ENCODE measurements around the gene NID2.

Gene NID2

DNA sequence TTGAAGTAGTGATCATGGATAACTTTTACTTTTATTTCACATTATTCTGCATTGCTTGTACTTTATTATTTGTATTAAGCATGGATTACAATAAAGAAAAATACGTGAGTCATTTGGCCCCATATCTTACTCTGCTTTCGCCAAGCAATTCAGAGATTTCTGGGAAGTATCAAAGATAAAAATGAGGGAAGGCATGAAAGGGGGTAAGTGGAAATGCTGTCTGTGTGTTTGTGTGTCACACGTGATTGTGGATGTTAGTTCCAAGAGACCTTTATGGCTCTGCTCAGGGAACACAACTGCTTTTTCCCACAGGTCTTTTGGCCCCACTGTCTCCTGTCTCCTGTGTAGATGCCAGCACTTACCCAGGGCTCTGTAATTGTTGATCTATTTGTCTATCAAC lies 10.5 kb downstream of the NID2 start:
- DNase-seq (ENCODE audit: low read depth in 2 of 2) = no peak

DNA sequence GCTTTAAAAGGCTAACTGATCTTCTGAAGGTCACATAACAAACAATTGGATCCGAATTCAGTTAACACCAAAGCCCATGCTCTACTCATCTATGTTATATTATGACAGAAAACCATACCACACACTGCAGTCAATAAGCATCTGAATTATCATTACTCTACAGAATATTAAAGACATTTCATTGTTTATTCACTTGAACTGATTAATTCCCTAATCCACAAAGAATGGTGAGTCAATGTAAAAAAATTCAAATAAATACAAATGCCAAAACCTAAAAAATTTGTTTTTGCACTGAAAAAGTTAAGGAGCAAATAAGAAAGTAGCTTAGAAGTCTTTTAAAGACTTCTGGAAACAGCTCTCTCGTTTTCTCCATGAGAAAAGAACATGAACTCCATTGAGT lies 13.7 kb downstream of the NID2 start:
- DNase-seq (ENCODE audit: low read depth in 2 of 2) = no peak

DNA sequence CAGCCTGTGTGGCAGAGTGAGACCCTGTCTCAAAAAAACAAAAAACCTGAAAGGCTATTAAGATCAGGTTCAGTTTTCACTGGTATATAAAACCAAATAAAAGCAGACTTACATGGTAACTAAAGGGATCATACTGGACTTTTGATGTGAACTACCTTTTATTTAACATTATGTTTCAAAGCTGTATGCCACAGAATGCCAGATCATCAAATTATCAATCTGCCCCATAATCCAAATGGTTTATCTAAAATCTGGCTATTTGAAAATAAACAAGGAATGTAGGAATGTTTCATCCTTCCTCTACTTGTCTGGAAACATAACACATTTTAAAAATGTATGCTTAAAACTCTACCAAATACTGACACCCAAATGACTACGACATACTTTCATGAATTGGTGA lies 14.2 kb downstream of the NID2 start:
- no peak for DNase-seq (ENCODE audit: low read depth in 2 of 2)

DNA sequence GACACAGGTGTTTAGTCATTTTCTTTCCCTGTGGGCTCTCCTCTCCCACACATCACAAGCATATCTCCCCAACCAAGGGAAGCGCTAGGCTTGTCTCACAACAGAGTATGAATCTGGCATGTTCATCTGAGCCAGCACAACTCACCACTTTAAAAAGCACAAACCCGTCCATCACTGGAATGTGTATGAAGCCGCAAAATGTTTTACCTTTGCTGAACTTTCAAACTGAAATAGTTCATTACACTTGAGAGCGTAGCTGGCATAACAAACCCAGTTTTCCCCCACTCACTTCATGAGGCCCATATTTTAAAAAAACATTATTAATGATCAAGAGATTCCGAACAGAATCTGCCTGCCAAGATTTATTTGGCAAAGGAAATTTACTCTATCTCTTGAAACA lies 15.8 kb downstream of the NID2 start:
- DNase-seq (ENCODE audit: low read depth in 2 of 2) = no peak

DNA sequence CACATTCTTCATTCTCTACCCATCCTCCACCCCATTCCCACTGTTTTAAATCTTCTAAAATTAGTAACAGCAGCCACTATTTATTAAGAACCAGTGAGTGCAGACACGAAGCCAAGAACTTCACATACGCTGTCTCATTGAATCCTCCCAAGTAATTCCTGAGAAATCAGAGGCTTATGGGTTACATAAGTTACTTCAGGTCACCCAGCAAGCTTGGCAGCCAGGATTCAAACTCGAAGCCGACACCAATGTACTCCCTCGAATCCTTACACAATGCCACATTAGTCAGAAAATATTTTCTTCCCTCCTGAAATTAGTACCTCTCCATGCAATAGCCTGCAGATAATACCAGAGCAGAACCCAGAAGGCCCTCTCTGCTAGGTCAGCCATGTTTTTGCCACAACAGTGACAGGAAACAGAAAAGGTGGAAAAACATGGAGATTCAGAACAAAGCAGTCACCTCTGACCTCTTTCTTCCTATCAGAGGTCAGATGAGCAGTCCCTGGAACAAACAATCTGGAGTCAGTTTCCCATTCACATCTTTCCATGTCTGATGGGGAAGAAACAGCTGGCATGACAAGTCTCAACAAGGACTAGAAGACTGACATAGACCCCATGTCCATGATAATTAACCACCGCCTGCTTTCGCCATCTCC lies 16.4 kb downstream of the NID2 start:
- no peak for DNase-seq (ENCODE audit: low read depth in 2 of 2)

DNA sequence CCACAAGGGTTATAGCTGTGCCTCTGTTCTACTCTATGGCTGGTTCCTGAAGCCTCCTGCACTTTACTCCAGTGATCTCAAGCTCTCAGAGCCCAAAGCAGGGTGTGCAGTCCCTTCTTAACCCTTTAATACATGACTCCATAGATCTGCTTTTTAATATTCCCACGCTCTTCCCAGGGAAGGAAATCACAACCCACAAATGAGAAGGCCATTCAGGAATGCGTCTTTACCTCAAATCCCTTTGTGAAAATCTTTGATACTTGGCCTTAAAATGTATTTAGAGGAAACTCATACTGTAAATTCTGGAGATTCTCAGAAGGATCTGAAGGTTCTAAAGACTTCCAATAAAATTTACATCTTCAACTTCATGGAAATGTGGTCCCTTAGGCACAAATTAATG lies 17.0 kb downstream of the NID2 start:
- no peak for DNase-seq (ENCODE audit: low read depth in 2 of 2)

DNA sequence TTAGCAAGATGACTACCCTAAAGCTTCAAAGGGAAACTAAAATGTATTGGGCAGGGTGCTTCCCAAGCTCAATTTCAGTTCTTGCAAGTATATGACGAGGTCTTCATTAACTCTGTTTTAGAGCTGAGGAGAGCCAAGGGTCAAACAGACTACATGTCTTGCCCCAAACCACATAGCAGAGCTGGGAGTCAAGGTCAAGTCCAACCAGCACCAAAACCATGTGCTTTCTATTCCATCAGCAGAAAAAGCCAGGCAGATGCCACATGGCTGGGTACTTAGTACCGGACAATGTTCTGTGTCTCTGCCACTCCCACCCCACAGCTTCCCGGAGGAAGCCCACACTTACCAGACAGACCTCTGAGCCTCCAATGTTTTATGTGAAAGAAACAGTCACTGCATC lies 17.6 kb downstream of the NID2 start:
- no peak for DNase-seq (ENCODE audit: low read depth in 2 of 2)

DNA sequence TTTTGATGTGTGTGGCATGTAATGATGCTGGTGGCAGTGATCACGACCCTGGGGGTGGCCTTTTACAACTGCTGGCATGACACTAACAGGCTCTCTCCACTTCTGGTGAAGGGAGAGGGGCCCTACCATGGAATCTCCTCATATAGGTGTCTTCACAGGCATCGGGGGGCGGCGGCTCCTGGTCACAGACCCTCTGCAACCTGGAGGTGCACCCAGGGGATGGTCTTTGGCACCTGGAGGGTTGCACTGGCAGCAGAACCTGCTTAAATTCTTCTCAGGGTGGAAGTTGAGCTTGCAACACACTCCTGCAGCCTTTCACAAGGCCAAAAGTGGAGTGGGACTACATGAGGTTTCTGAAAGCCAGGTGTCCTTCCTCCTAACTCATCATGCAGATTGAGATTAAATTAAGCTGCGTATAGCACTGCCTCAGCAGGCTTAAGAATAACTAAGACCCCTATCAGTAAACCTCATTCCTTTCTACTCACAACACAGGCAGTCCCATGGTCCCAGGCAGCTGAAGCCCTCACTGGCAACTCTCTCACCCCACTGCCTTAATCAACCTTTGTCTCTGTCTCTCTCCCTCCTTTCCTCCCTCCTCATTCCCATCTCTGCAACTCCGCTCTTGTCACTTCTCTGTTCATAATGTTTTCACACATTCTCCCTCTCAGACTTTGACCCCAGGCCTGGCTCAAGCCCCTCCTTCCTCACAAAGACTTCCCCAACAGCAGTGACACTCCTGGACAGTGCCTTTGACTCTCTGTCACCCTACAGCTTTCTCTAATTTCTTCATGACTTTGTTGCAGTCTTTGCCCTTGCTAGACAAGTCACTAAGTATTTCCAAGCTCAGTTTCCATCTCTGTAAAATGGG lies 18.9 kb downstream of the NID2 start:
- no peak for DNase-seq (ENCODE audit: low read depth in 2 of 2)

DNA sequence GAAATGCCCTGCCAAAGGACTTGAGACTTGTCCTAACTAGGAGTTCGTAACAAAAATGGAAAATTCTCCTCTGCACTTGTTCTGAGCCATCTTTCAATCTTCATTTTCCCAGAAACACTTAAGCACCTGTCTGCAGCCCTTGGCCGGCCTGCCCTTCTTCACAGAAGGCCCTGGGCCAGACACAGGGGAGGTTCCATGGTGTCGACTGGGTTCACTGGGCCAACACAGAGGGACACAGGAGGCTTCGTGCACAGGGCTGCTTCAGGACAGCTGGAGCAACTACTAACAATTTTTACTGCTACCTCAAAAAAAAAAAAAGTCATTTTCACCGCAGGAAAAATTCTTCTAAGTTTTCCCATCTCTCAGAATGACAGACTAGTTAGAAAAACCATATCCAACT lies 19.6 kb downstream of the NID2 start:
- DNase-seq (ENCODE audit: low read depth in 2 of 2) = no peak

DNA sequence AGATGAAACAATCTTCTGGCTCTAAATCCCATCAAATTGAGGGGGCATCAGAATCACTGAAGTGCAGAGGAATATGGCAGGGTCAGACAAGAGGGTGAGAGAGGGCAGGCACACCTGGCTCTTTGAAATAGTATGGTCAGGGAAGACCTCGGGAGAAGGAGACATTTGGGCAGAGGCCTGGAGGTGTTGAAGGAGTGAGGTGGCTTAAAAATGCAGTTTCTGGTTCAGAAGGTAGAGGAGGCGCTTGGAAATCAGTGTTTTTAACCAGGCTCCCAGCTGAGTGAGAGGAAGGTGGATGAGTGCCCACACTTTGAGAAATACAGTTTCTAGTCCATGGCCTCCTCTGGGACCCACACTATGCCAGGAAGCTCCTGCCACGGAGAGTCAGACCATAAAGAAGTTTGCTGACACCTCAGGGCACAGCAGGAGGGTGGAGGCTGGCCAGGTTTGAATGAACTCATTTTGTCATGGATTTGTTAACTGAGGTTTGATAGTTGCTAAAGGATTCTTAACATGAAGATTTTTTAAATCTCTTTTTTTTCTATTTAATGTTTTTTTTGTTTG lies 20.1 kb downstream of the NID2 start:
- DNase-seq (ENCODE audit: low read depth in 2 of 2) = no peak

DNA sequence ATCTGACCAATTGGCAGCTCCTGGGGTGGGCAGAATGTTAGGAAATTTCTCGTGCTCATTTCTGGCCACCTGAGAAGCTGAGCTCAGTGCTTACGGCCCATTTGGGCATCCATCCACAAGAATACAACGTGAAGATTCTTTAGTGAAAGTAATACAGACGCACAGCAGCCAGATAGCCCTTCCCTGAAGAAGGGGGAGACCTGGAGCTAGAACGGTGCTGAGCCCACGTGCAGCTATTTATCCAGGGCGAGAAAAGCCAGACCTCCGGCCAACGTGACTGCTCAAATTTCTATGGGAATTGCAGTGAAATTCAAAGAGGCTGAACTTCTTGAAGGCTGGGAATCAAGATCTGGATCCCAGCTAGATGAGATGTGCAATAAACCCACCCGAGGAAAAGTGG lies 20.7 kb downstream of the NID2 start:
- no peak for DNase-seq (ENCODE audit: low read depth in 2 of 2)

DNA sequence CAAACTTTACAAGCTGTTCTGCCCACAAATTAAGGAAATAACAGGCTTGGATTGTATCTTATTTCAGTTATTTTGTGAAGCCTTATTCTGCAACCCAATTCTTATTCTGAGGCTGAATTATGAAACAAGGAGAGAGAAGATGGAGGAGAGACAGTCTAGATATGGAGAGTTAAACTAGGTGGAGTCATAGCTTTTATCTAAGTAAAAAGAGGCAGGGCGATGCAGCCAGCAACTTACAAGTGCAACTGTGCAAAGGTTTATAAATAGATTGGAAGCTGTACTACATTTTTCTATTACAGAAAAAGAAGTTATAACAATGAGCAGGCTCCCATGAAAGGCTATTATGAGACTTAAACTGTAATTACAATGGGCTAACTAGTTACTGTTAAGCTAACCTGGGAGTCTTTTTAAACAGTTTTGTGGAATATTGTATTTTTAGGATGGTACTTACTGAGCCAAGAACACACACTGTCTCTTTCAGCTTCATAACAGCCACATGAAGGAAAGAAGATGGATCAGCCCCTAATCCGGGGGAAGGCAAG lies 22.4 kb downstream of the NID2 start:
- no peak for DNase-seq (ENCODE audit: low read depth in 2 of 2)

DNA sequence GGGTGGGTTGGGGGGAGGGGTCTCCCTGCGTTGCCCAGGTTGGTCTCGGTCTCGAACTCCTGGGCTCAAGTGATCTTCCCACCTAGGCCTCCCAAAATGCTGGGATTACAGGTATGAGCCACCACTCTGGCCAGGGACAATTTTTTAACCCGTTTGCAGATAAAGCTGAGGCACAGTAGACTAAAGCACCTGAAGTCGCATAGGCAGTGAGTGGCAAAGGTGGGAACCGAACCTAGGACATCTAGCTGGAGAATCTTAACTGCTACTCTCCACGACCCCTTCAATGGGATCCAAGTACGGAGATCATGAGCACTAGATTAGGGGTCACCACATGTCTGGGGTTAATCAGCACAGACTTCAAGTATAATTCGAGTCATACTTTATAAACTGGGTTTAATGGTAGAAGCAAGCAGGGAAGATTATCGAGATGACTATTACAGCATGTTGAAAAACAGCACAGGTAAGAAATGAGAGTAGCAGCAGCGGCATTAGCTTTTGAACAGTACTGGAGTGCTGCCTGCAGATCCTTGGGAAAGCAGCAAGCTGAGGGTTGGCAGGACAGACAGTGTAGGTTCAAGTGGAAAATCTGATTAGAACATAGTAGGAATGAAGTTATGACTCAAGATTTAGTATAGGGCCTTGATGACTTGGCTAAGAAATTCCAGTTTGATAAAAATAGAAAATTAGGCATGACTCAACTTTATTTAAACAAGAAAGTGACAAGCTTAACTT lies 23.9 kb downstream of the NID2 start:
- DNase-seq (ENCODE audit: low read depth in 2 of 2) = no peak

DNA sequence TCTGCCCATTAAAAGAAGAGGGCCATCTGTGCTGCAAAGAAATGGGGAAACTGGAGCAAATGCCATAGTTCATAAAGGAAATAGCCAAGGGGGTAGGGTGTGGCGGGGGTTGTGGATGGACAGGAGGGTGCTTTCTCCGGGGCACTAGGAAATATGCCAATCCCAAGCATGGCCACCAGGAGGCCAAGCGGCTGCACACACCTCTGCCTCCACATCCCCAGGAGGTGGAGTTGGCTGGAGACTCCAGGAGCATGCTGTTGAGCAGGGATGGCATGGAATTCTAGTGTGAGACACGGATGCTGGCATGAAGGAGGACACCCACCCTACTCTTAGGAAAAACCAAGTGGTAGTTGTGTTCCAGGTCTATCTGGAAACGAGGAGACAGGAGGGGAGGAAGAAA lies 25.2 kb downstream of the NID2 start:
- DNase-seq (ENCODE audit: low read depth in 2 of 2) = no peak

DNA sequence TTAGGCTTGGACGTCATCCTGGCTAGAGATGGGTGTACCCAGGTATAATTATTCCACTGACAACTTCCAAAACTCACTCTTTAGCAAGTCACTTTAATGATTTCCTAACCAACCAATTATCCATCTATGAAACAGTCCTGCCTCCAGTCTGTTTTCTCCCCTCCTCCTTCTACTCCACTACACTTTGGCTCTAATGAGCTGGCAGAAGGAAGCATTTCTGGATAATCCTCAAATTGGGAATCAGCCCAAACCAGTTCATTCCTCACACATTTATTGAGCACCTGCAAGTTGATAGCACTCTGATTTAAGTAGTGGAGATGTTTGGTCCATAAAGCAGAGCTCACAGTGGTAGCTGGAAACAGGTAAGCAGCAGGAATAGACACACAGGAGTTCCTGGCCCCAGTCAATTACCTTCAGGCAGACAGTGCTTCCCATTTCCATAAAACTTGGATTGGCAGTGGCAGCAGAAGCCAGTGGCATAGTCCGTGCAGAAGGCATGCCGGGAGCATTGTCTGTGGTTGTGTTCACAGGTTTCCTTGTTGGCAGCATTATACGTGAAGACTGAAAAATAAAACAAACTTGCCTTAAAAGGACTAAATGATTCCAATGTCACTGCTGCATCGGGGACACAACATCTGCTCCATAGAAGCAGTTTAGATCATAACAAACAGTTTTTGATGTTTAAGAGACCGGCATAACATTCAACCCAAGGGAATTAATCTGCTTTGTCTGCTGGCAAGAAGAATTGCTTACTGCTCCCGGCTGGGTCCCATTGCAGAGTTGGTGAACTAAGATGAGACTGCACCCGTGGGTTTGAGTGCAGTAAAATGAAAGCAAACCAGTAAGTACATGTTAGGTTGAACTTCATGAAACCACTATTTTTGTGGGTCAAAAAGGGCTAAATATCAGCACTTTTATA lies 26.2 kb downstream of the NID2 start:
- no peak for DNase-seq (ENCODE audit: low read depth in 2 of 2)

DNA sequence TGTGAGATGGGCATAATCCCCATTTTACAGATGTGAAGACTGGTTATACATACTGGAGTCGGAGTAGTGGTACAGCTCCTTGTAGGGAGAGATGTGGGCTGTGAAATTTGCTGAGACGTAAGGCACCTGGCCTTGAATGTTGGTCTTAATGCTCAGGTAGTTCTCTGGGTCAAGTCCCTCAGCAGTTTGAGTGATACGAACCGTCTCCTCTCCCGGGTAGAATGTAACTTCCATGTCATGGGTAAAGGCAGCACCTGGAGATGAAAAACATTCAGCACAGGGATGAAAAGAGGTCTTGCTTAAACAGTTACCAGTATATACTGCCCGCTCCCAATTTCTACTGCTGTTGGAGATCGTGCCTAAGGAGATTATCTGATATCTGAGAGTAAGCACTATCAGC lies 28.3 kb downstream of the NID2 start:
- no peak for DNase-seq (ENCODE audit: low read depth in 2 of 2)

DNA sequence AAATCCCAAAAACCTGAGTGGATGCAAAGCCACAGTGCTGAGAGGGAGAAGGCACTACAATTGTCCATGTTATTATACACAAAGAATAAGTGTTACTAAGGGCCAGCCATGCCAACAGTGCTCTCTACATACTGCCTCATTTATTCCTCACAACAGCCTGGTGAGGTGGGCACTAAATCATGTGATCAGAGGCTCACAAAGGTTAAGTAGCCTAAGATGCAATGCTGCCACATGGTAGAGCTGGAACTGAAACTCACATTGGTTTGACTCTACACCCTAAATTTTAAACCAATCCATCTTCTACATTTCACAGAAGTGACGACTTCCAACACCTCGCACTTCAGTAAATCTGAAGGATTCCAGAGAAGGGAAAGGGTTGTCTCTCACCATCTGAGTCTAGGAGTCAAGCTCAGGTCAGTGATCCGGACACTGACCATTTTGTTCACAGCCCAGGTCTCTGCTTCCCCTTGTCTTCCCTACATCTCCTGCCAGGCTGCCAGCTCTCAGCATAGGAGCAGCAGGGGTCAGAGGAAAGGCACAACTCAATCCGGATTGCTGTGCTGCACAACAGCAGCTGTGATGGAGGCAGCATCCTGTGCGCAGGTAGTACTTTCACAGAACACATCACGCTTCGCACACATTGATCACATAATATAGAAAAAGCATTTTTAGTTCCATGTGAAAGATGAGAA lies 29.6 kb downstream of the NID2 start:
- no peak for DNase-seq (ENCODE audit: low read depth in 2 of 2)

DNA sequence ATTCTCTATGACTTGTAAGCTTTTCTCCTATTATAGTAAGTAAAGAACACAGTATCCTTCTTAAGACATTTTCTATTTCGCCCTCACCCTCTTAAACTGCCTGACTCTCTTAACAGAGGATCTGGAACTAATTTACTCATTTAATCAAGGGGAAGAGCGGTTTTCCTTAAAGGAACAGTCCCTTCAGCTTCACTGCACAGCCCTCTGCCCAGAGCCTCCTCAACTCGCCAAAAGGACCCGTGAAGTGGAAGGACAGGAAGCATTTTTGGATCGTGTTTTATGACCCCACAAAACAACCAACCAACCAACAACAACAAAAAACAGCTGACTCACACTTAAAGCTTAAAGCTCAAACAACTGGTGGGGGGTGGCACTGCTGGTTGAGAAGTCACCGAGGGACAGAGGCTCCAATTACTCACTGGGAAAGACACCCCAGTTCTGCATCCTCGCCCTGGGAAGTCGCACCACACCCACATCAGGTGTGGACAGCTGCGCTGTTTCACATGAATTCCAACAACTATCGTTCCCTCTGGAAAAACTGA lies 35.7 kb downstream of the NID2 start:
- DNase-seq (ENCODE audit: low read depth in 2 of 2) = no peak

DNA sequence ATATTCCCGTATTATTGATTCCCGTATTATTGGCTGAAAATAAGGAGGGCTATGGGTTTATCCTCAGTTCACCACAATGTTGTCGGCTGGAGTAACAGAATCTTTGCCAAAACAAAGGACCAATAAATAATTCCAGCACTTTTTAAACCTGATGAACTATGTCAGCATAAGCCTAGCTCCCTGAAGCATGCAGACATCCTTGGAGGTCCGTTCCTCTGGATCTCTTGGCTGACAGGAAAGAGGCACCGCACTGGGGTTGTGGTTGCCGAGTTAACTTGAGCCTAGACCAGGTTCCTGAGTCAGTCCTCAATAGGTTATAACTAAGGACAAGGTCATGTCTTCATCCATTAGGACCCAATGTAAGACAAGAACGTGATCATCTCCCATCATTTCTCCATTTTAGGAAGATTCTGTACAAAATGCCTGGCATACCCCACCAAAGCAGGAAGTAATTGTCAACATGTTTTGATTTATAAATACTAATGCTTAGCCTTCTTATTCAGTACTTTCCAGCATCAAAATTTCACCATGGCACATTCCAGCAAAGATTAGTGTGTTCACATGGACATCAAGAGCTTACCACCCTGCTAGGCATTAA lies 36.6 kb downstream of the NID2 start:
- no peak for DNase-seq (ENCODE audit: low read depth in 2 of 2)

DNA sequence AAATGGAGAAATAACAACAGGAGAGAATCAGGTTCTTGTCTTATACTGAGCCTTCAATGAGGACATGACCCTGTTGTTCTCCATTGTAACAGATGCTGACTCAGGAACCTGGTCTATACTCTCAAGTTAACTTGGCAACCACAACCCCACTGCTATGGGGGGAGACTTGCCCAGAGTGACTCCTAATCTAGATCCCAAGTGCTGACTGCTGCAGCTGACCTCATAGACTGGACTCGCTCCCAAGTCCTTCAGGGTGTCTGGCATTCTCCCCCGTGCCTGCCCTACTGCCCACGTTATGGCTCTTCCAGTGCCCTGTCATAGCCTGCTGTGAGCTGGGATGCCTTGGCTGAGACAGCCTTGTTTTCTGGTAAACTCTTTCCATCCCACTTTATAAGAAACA lies 37.1 kb downstream of the NID2 start:
- no peak for DNase-seq (ENCODE audit: low read depth in 2 of 2)
